ENCODE measurements around the gene TBXAS1. TPM values are rescaled to one million over a fixed set of nuclear protein-coding genes. Genes with fewer than 3 reads are reported as not detected.

Gene TBXAS1
- total RNA-seq, 2 experiments from 2014 or later = 4.8 to 5.3 TPM

DNA sequence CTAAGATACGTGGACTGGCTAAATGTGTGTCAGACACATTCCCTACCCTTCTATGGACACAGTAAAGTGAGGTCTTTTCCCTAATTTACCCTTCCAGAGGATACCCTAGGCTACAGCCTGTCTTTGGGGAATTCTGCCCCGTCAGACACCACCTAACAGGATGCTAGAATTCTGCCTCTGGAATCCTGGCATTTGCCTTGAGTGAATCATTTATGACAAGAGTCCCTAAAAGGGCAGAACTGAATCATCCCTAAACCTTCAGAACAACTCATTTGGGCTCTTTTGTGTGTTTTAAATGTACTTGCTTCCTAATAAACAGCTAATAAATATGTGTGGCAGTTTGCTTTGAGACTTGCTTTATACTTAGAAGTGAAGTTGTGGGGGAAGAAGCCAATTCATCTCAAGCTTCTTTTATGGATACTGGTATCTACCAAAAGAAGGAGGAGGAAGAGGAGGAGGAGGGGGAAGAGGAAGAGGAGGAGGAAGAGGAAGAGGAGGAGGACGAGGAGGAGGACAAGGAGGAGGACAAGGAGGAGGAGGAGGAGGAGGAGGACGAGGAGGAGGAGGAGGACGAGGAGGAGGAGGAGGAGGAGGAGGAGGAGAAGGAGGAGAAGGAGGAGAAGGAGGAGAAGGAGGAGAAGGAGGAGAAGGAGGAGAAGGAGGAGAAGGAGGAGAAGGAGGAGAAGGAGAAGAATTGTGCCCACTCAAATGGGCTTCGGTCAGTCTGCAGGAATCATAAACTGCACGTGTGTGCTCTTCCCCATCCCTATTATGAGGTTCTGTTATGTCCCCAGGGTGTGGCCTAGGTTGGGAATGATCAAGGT lies 206.5 kb downstream of the TBXAS1 start:
- H3K36me3 Mint-ChIP-seq = peaks cover 22% of the 10 kb centered on the region
- no peaks in the 10 kb centered on the region for H3K9me3 Mint-ChIP-seq
- POLR2A ChIA-PET = no interaction called here
- intact Hi-C loops (cut with micrococcal nuclease) = no loop called here
- DNase-seq = no peak
- CTCF ChIA-PET = no interaction called here
- no peaks in the 10 kb centered on the region for H3K27me3 Mint-ChIP-seq
- no peak overlapping the region for H3K4me3 Mint-ChIP-seq
- no peak overlapping the region for H3K27ac Mint-ChIP-seq
- H3K4me1 Mint-ChIP-seq (ENCODE audit: low read depth) = peaks cover 15% of the 10 kb centered on the region

DNA sequence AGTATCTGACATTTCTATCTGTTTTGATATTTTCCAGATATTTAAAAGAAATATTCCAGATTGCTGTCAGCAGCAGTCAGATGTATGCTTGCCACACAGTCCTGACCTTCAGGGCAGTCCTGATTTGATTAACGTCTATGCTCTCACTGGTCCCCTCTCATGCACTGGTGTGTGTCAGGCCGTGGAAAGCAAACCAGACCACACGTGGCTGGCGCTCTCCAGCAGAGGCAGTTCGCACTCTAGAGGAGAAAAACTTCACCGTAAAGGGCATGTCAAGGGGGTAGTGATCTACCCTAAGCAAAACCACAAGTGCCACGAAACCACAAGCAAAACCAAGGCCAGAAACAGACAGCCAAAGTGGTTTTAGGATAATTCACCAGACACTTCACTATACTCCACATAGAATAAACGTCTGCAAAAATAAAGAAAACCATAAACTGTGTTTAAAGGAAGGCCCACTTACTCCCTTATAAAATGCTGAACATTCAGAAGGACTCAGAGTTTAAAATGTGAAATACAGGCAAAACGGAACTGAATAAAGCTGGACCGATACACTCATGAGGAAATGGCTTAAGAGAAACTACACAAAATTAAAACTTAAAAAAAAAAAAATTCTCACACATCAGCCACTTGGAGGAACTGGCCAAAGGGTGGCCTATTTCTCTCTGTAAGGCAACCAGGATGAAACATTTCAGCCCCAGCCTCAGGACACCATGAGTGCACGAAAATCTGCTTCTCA lies 207.3 kb downstream of the TBXAS1 start:
- no peaks in the 10 kb centered on the region for H3K27me3 Mint-ChIP-seq
- CTCF ChIA-PET = no interaction called here
- H3K36me3 Mint-ChIP-seq = peaks cover 25% of the 10 kb centered on the region
- no peak overlapping the region for H3K4me3 Mint-ChIP-seq
- H3K27ac Mint-ChIP-seq = peak overlapping the region; percentile 19
- POLR2A ChIA-PET = no interaction called here
- intact Hi-C loops (cut with micrococcal nuclease) = no loop called here
- H3K4me1 Mint-ChIP-seq (ENCODE audit: low read depth) = peaks cover 15% of the 10 kb centered on the region
- DNase-seq = peak; percentile 30
- H3K9me3 Mint-ChIP-seq = no peaks in the 10 kb centered on the region

DNA sequence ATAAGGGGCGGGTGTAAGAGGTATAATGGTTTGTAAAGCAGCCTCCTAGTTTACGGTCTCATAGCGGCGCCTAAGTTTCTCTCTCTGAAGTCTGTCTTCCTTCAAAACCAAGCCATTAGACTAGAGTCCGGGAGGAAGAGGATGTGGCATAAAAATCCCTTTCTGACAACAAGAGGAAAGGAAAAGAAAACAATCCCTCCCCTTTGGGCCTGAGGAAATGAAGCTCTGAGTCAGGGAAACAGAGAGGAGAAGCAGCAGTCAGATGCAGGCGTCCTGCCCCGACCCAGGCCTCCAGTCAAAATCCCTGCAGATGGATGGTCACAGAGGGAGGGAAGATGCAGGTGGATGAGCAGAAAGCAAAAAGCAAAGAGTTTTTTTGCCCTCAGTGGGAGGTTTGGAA lies 210.0 kb downstream of the TBXAS1 start:
- no peaks in the 10 kb centered on the region for H3K27me3 Mint-ChIP-seq

DNA sequence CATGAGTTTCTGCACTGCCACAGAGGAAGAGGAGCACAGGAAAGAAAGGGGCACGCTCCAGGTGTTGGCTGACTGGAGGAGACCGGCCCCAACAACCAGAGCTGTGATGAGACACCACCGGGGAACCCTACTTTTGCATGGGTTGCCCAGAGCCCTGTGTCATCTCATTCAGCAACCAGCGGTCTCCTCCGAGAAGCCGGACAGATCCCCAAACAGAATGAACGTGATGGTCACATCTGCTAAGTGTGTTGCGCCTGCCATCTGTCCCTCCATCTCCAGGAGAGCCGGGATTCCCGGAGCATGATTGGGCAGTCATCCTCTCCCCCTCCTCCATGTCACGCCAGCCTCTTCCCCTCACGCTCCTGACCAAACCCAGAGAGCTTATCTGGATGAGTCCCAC lies 210.8 kb downstream of the TBXAS1 start:
- CTCF ChIA-PET = no interaction called here
- no peak overlapping the region for H3K4me3 Mint-ChIP-seq
- no peak for DNase-seq
- no peak overlapping the region for H3K27ac Mint-ChIP-seq
- no peaks in the 10 kb centered on the region for H3K9me3 Mint-ChIP-seq
- no peaks in the 10 kb centered on the region for H3K27me3 Mint-ChIP-seq
- intact Hi-C loops (cut with micrococcal nuclease) = no loop called here
- peaks cover 24% of the 10 kb centered on the region for H3K36me3 Mint-ChIP-seq
- POLR2A ChIA-PET = no interaction called here
- H3K4me1 Mint-ChIP-seq (ENCODE audit: low read depth) = peaks cover 11% of the 10 kb centered on the region

More for the DNA sequence above, 210.0 kb downstream of the TBXAS1 start:
- DNase-seq = no peak
- Mint-ChIP-seq H3K4me1 (ENCODE audit: low read depth) (peaks cover 11% of the 10 kb centered on the region), H3K9me3 (no peaks in the 10 kb centered on the region), H3K27ac (no peak overlapping the region), H3K36me3 (peaks cover 24% of the 10 kb centered on the region), H3K4me3 (no peak overlapping the region)
- ChIA-PET CTCF (no interaction called here), POLR2A (no interaction called here)
- intact Hi-C loops (cut with micrococcal nuclease) = no loop called here

DNA sequence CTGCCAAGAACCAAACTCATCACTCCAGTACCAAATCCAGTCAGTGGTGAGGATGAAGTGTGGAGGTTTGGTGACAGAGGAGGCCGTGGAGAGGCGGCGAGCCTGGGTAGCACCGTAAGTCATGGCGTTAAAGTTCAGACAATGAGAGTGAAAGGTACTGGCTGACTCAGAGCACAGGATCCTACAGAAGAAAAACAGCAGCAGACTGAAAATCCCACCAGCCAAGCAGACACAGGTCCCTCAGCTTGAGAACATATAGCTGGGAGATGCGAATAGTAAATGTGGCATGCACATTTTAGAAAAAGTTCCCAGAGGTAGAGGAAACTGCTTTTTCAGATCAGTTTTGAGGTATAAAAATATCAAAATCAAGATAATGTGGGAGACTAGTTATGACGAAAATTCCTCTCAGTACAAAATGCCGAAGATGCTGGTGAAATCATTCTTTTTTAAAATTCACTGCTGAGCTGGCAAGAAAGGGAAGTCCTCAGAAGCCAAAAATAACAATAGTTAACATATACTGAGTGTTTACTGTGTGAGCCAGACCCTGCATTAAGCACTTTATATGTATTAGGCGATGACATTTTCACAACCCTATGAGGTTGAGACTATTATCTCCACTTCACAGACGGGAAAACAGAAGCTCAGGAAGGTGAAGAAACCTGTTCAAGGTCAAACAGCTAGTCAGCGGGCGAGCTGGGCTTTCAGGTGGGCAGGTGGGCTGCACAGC lies 212.8 kb downstream of the TBXAS1 start:
- intact Hi-C loops (cut with micrococcal nuclease) = no loop called here
- Mint-ChIP-seq H3K4me3 (no peak overlapping the region), H3K27ac (no peak overlapping the region), H3K4me1 (ENCODE audit: low read depth) (no peaks in the 10 kb centered on the region), H3K27me3 (no peaks in the 10 kb centered on the region), H3K9me3 (no peaks in the 10 kb centered on the region), H3K36me3 (peaks cover 23% of the 10 kb centered on the region)
- POLR2A ChIA-PET = no interaction called here
- CTCF ChIA-PET = interaction anchor here (0.5 to 0.6 kb wide), 2 partner anchors 314 to 528 kb away, joined by 3 to 4 read pairs; no protein-coding TSS in a partner anchor
- no peak for DNase-seq

DNA sequence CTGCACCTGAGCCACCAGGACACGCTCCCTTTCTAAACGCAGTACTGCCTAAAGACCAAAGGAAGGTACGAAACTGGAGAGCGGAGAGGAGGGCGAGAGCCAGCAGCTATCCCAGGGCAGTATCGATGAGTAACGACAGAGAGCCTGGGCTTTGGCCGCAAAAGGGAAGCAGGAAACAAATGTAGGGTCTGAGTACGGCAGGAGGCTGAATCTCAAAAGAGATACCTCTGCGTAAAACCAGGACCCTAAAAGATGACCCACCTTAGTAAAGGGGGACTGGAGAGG lies 213.3 kb downstream of the TBXAS1 start:
- H3K36me3 Mint-ChIP-seq = peaks cover 23% of the 10 kb centered on the region
- DNase-seq = no peak
- ChIA-PET CTCF (interaction anchor here (0.5 kb wide), 1 partner anchor 528 kb away, joined by 4 read pairs; no protein-coding TSS in a partner anchor), POLR2A (no interaction called here)
- no peaks in the 10 kb centered on the region for H3K27me3 Mint-ChIP-seq
- no peaks in the 10 kb centered on the region for H3K9me3 Mint-ChIP-seq
- H3K4me1 Mint-ChIP-seq (ENCODE audit: low read depth) = no peaks in the 10 kb centered on the region
- no peak overlapping the region for H3K27ac Mint-ChIP-seq
- intact Hi-C loops (cut with micrococcal nuclease) = no loop called here
- H3K4me3 Mint-ChIP-seq = no peak overlapping the region

DNA sequence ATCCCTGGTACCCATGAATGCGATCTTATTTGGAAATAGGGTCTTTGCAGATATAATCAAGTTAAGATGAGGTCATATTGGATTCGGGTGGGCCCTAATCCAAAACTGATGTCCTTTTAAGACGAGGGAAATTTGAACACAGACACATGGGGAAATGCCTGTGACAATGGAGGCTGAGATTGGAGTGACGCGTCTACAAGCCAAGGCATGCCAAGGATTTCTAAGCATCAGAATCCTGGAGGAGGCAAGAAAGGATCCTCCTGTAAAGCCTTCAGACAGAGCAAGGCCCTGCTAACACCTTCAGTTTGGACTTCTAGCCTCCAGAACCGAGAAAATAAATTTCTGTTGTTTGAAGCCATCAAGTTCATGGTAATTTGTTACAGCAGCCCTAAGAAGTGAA lies 215.2 kb downstream of the TBXAS1 start:
- POLR2A ChIA-PET = no interaction called here
- intact Hi-C loops (cut with micrococcal nuclease) = no loop called here

DNA sequence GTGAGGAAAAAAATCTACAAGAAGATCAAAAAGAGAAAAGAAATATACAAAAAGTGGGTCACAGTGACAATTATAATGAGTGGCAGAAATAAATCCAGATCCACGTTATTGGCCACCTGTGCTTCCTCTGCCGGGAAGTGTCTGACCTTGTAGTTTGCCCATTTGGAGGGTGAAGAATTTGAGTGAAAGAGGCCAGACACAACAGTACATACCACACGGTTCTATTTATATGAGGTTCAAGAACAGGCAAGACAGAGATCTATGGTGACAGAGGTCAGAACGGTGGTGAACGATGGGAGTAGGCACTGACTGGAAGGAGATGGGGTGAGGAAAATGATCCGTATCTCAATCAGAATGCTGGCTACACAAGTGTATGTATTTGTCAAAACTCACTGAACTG lies 216.6 kb downstream of the TBXAS1 start:
- no peak for DNase-seq
- ChIA-PET CTCF (no interaction called here), POLR2A (no interaction called here)
- H3K4me3 Mint-ChIP-seq = no peak overlapping the region
- H3K36me3 Mint-ChIP-seq = peaks cover 17% of the 10 kb centered on the region
- no peaks in the 10 kb centered on the region for H3K4me1 Mint-ChIP-seq (ENCODE audit: low read depth)
- no peak overlapping the region for H3K27ac Mint-ChIP-seq
- no peaks in the 10 kb centered on the region for H3K27me3 Mint-ChIP-seq
- no peaks in the 10 kb centered on the region for H3K9me3 Mint-ChIP-seq
- intact Hi-C loops (cut with micrococcal nuclease) = no loop called here

More for the DNA sequence above, 215.2 kb downstream of the TBXAS1 start:
- Mint-ChIP-seq H3K4me1 (ENCODE audit: low read depth) (no peaks in the 10 kb centered on the region), H3K36me3 (peaks cover 16% of the 10 kb centered on the region), H3K27ac (no peak overlapping the region), H3K4me3 (no peak overlapping the region), H3K9me3 (no peaks in the 10 kb centered on the region), H3K27me3 (no peaks in the 10 kb centered on the region)
- DNase-seq = no peak
- CTCF ChIA-PET = no interaction called here

DNA sequence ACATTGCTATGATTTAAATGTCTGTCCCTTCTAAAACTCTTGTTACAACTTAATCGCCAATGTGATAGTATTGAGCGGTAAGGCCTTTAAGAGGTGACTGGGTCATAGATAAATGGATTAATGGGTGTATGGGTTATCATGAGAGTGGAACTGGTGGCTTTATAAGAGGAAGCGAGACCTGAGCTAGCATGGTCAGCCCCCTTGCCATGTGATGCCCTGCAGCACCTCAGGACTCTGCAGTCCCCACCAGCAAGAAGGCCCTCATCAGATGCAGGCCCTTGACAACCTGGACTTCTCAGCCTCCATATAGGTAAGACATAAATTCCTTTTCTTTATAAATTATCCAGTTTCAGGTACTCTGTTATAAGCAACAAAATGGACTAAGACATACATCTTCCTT lies 218.1 kb downstream of the TBXAS1 start:
- Mint-ChIP-seq H3K4me1 (ENCODE audit: low read depth) (no peaks in the 10 kb centered on the region), H3K27me3 (no peaks in the 10 kb centered on the region), H3K9me3 (no peaks in the 10 kb centered on the region), H3K36me3 (peaks cover 11% of the 10 kb centered on the region), H3K27ac (no peak overlapping the region), H3K4me3 (no peak overlapping the region)
- intact Hi-C loops (cut with micrococcal nuclease) = no loop called here
- POLR2A ChIA-PET = no interaction called here
- DNase-seq = no peak
- CTCF ChIA-PET = no interaction called here

DNA sequence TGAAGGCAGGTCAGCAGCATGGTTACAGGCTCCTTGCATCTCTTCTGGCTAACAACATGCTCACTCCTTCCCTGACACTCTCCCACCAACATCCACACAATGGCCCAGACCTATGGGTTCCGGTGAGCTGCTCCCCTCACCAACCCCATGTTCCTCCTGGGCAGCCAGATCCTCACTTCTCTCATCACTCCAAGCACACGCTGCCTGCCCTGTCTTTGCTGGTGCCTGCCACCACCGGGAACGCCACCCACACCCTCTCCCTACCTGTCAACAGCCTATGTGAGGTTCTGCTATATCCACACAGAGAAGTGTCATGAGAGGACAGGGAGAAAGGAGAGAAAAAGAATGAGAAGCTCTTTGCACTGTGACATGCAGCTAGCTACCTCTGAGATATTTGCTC lies 219.1 kb downstream of the TBXAS1 start:
- H3K4me1 Mint-ChIP-seq (ENCODE audit: low read depth) = peaks cover 1% of the 10 kb centered on the region
- no peak for DNase-seq
- no peak overlapping the region for H3K27ac Mint-ChIP-seq
- no peaks in the 10 kb centered on the region for H3K9me3 Mint-ChIP-seq
- no peak overlapping the region for H3K4me3 Mint-ChIP-seq
- ChIA-PET CTCF (interaction anchor here (0.6 to 1.2 kb wide), 2 partner anchors 429 to 508 kb away, joined by 3 to 5 read pairs; no protein-coding TSS in a partner anchor), POLR2A (no interaction called here)
- intact Hi-C loops (cut with micrococcal nuclease) = no loop called here
- H3K27me3 Mint-ChIP-seq = no peaks in the 10 kb centered on the region
- peaks cover 15% of the 10 kb centered on the region for H3K36me3 Mint-ChIP-seq

DNA sequence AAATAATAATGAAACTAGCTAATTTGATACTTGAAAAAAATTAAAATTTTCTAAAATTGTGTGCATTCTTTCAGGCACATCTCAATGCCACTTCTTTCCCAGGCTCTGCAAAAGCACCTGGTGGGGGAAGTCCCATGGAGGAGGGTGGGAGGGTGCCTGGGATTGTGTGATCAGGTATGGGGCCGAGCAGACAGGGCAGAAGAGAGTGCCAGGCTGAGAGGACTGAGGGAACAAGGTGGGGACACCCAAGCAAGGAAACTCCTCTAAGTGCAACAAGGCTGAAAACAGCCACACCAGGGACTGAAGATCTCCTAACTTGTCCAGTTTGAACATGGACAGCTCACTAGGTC lies 219.9 kb downstream of the TBXAS1 start:
- no peak for DNase-seq
- CTCF ChIA-PET = interaction anchor here (1.2 kb wide), 1 partner anchor 430 kb away, joined by 5 read pairs; no protein-coding TSS in a partner anchor
- POLR2A ChIA-PET = no interaction called here
- no peaks in the 10 kb centered on the region for H3K27me3 Mint-ChIP-seq
- H3K4me1 Mint-ChIP-seq (ENCODE audit: low read depth) = peaks cover 8% of the 10 kb centered on the region
- no peaks in the 10 kb centered on the region for H3K9me3 Mint-ChIP-seq
- no peak overlapping the region for H3K27ac Mint-ChIP-seq
- no peak overlapping the region for H3K4me3 Mint-ChIP-seq
- H3K36me3 Mint-ChIP-seq = peaks cover 17% of the 10 kb centered on the region
- intact Hi-C loops (cut with micrococcal nuclease) = no loop called here

DNA sequence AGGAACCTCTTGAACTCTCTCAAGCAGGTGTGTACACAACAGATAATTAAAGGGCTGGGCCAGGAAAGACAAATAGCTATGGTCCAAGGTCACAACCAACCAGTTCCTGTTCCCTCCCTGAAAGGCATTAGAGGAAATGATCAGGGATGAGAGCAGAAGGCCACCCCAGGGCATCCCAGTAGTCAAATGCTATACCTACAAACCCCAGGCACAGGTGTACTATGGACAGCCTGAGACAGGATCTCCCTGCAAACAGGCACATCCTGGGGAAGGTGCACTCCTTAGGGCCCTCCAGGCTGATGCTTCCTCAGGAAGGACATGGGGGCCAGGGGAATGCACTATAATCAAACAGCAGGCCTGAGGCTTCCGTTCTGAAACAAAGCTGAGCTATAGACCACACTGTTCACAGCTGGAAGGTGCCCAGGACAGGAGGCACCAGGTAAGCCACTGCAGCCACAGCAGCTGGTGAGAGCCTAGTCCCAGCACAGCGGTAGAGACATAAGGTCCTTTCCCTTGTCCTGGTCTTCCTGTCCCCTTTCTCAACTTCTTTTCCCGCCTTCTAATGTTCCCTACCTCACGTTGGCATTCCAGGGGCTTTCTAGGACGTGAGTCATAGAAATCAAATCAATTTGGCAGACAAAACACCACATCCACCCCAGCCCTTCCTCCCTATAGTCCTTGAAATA lies 220.4 kb downstream of the TBXAS1 start:
- no peaks in the 10 kb centered on the region for H3K27me3 Mint-ChIP-seq
- intact Hi-C loops (cut with micrococcal nuclease) = no loop called here
- no peaks in the 10 kb centered on the region for H3K9me3 Mint-ChIP-seq
- ChIA-PET POLR2A (no interaction called here), CTCF (no interaction called here)
- no peak for DNase-seq
- H3K4me1 Mint-ChIP-seq (ENCODE audit: low read depth) = peaks cover 13% of the 10 kb centered on the region
- no peak overlapping the region for H3K4me3 Mint-ChIP-seq
- H3K36me3 Mint-ChIP-seq = peaks cover 16% of the 10 kb centered on the region
- H3K27ac Mint-ChIP-seq = no peak overlapping the region

Measured in activated CD4-positive, alpha-beta memory T cell treated with anti-CD3 and anti-CD28 coated beads for 36 hours (primary cell).